Measurements from ENCODE around the gene GPN1.
"Not testable (repeated sequence)": the region's sequence is repeated elsewhere in the genome, so short reads cannot be mapped to it uniquely, and the experiment has no call there.

The GPN1 gene

DNA sequence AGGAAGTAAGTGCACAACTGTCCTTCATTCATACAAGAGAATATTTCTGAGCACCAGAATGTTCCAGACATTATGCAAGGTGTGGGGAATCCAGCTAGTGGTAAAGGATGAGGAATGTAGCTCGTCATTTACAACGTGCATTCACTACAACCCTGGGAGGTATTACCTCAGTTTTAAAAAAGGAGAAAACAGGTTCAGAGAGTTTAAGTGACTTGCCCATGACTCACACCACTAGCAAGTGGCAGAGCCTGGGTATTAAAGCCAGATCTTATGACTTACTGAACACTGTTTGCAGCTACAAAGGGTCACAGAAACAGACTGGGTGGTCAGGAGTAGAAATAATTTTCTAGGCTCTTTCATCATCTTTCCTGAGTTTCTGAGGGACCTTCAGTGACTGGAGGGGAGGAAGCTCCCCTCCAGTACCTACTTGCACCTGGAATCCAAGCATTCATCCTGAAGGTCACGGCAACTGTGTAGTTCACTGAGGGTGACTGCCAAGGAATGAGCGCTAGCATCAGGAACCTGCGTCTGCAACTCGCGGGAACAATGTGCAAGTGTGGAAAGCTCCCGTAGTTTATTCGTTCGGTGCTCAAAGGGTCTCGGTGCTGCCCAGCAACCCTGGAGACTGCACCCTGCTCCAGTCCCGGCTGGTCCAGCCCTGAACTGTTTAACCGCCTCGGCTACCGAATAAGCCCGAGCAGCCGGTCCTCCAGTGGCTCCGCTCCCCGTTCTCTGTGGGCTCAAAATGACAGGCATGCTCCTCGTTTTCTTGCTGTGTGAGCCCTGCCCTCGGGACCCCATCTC lies 685 bp upstream of the GPN1 start:
- H3K27me3 ChIP-seq (ENCODE audit: control insufficient read depth, insufficient read depth, low read length): no peaks in the 10 kb centered on the region
- no peaks in the 10 kb centered on the region for H3K9me3 ChIP-seq (ENCODE audit: control insufficient read depth, insufficient read depth, low read depth, low read length)
- peak overlapping the region; percentile 36 for H3K27ac ChIP-seq (ENCODE audit: low read depth, low read length)
- H3K9ac ChIP-seq (ENCODE audit: low read length): peak overlapping the region; percentile 93
- H3K4me3 ChIP-seq (ENCODE audit: low read depth, low read length): peak overlapping the region; percentile 86
- peaks cover 49% of the 10 kb centered on the region for H3K36me3 ChIP-seq (ENCODE audit: control insufficient read depth, insufficient read depth, low read length)
- peaks cover 9% of the 10 kb centered on the region; the same call in 1 of the 2 replicates for H3K4me1 ChIP-seq (ENCODE audit: control insufficient read depth, insufficient read depth, low read length)

DNA sequence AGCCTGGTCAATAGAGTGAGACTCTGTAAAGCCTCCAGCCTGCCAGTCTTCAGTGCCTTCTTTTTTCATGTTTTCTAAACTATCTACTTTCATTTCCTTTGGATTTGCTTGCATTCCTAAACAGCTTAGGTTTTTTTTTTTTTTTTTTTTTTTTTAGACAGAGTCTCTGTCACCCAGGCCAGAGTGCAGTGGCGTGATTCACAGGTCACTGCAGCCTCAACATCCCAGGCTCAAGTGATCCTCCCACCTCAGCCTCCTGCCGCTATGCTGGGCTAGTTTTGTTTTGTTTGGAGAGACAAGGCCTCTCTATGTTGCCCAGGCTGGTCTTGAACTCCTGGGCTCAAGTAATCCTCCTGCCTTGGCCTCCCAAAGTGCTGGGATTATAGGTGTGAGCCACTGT lies 1.4 kb downstream of the GPN1 start:
- H3K9ac ChIP-seq (ENCODE audit: low read length); H3K27ac ChIP-seq (ENCODE audit: low read depth, low read length); H3K4me3 ChIP-seq (ENCODE audit: low read depth, low read length); H3K4me1 ChIP-seq (ENCODE audit: control insufficient read depth, insufficient read depth, low read length); H3K27me3 ChIP-seq (ENCODE audit: control insufficient read depth, insufficient read depth, low read length); H3K9me3 ChIP-seq (ENCODE audit: control insufficient read depth, insufficient read depth, low read depth, low read length): not testable (repeated sequence)
- H3K36me3 ChIP-seq (ENCODE audit: control insufficient read depth, insufficient read depth, low read length): peaks cover 51% of the 10 kb centered on the region

GRCh38 chr2:27634291-27634690 lies 5.4 kb downstream of the GPN1 start:
- no peak overlapping the region for H3K9ac ChIP-seq (ENCODE audit: low read length)
- H3K27ac ChIP-seq (ENCODE audit: low read depth, low read length): no peak overlapping the region
- no peak overlapping the region for H3K4me3 ChIP-seq (ENCODE audit: low read depth, low read length)
- H3K4me1 ChIP-seq (ENCODE audit: control insufficient read depth, insufficient read depth, low read length): no peaks in the 10 kb centered on the region
- H3K27me3 ChIP-seq (ENCODE audit: control insufficient read depth, insufficient read depth, low read length): no peaks in the 10 kb centered on the region
- H3K9me3 ChIP-seq (ENCODE audit: control insufficient read depth, insufficient read depth, low read depth, low read length): no peaks in the 10 kb centered on the region
- H3K36me3 ChIP-seq (ENCODE audit: control insufficient read depth, insufficient read depth, low read length): peaks cover 85% of the 10 kb centered on the region

DNA sequence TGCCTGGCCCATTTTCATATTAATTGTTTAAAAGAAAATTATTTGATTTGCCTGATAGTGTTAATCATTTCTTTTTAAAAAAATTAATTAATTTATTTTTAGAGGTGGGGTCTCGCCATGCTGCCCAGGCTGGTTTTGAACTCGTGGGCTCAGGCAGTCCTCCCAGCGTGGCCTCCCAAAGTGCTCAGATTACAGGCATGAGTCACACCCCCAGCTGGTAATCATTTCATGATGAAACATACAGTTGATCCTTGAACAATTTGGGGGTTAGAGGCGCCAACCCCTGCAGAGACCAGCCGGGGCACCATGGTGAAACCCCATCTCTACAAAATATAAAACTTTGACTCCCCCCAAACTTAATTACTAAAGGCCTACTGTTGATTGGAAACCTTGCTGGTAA lies 7.9 kb downstream of the GPN1 start:
- Histone ChIP-seq H3K27me3 (ENCODE audit: control insufficient read depth, insufficient read depth, low read length) (no peaks in the 10 kb centered on the region), H3K9me3 (ENCODE audit: control insufficient read depth, insufficient read depth, low read depth, low read length) (no peaks in the 10 kb centered on the region), H3K27ac (ENCODE audit: low read depth, low read length) (no peak overlapping the region), H3K4me3 (ENCODE audit: low read depth, low read length) (no peak overlapping the region), H3K4me1 (ENCODE audit: control insufficient read depth, insufficient read depth, low read length) (no peaks in the 10 kb centered on the region), H3K36me3 (ENCODE audit: control insufficient read depth, insufficient read depth, low read length) (peaks cover 93% of the 10 kb centered on the region), H3K9ac (ENCODE audit: low read length) (no peak overlapping the region)

GRCh38 chr2:27638037-27638637 lies 9.3 kb downstream of the GPN1 start:
- no peaks in the 10 kb centered on the region for H3K9me3 ChIP-seq (ENCODE audit: control insufficient read depth, insufficient read depth, low read depth, low read length)
- H3K27ac ChIP-seq (ENCODE audit: low read depth, low read length): no peak overlapping the region
- no peaks in the 10 kb centered on the region for H3K27me3 ChIP-seq (ENCODE audit: control insufficient read depth, insufficient read depth, low read length)
- no peak overlapping the region for H3K9ac ChIP-seq (ENCODE audit: low read length)
- H3K4me3 ChIP-seq (ENCODE audit: low read depth, low read length): no peak overlapping the region
- H3K4me1 ChIP-seq (ENCODE audit: control insufficient read depth, insufficient read depth, low read length): no peaks in the 10 kb centered on the region
- H3K36me3 ChIP-seq (ENCODE audit: control insufficient read depth, insufficient read depth, low read length): peaks cover 88% of the 10 kb centered on the region

GRCh38 chr2:27638709-27639108 lies 9.9 kb downstream of the GPN1 start:
- Histone ChIP-seq H3K27ac (ENCODE audit: low read depth, low read length) (no peak overlapping the region), H3K4me3 (ENCODE audit: low read depth, low read length) (no peak overlapping the region), H3K9me3 (ENCODE audit: control insufficient read depth, insufficient read depth, low read depth, low read length) (no peaks in the 10 kb centered on the region), H3K4me1 (ENCODE audit: control insufficient read depth, insufficient read depth, low read length) (no peaks in the 10 kb centered on the region), H3K27me3 (ENCODE audit: control insufficient read depth, insufficient read depth, low read length) (no peaks in the 10 kb centered on the region), H3K9ac (ENCODE audit: low read length) (no peak overlapping the region), H3K36me3 (ENCODE audit: control insufficient read depth, insufficient read depth, low read length) (peaks cover 88% of the 10 kb centered on the region)

GRCh38 chr2:27640722-27641245 lies 11.9 kb downstream of the GPN1 start:
- Histone ChIP-seq H3K27me3 (ENCODE audit: control insufficient read depth, insufficient read depth, low read length) (no peaks in the 10 kb centered on the region), H3K4me1 (ENCODE audit: control insufficient read depth, insufficient read depth, low read length) (no peaks in the 10 kb centered on the region), H3K9me3 (ENCODE audit: control insufficient read depth, insufficient read depth, low read depth, low read length) (no peaks in the 10 kb centered on the region), H3K4me3 (ENCODE audit: low read depth, low read length) (no peak overlapping the region), H3K9ac (ENCODE audit: low read length) (no peak overlapping the region), H3K27ac (ENCODE audit: low read depth, low read length) (no peak overlapping the region), H3K36me3 (ENCODE audit: control insufficient read depth, insufficient read depth, low read length) (peaks cover 80% of the 10 kb centered on the region)

DNA sequence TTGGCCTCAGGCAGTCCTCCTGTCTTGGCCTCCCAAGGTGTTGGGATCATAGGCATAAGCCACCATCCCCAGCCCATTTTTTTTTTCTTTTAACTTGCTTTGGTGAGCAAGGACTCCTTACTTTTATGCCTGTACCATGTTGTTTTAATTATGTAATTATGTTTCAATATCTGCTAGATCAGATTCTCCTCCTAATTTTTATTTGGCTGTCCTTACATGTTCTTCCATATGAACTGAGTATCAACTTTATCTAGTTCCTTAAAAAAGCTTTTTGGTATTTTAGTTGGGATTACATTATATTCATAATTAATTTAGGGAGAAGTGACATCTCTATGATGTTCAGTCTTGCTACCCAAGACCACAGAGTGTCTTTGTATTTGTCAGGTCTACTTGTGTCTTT lies 16.3 kb downstream of the GPN1 start:
- Histone ChIP-seq H3K4me3 (ENCODE audit: low read depth, low read length) (no peak overlapping the region), H3K4me1 (ENCODE audit: control insufficient read depth, insufficient read depth, low read length) (no peaks in the 10 kb centered on the region), H3K9ac (ENCODE audit: low read length) (no peak overlapping the region), H3K9me3 (ENCODE audit: control insufficient read depth, insufficient read depth, low read depth, low read length) (no peaks in the 10 kb centered on the region), H3K27ac (ENCODE audit: low read depth, low read length) (no peak overlapping the region), H3K27me3 (ENCODE audit: control insufficient read depth, insufficient read depth, low read length) (no peaks in the 10 kb centered on the region), H3K36me3 (ENCODE audit: control insufficient read depth, insufficient read depth, low read length) (peaks cover 75% of the 10 kb centered on the region)

GRCh38 chr2:27647289-27647688 lies 18.4 kb downstream of the GPN1 start:
- Histone ChIP-seq H3K27ac (ENCODE audit: low read depth, low read length) (no peak overlapping the region), H3K9me3 (ENCODE audit: control insufficient read depth, insufficient read depth, low read depth, low read length) (no peaks in the 10 kb centered on the region), H3K36me3 (ENCODE audit: control insufficient read depth, insufficient read depth, low read length) (peaks cover 75% of the 10 kb centered on the region), H3K4me1 (ENCODE audit: control insufficient read depth, insufficient read depth, low read length) (no peaks in the 10 kb centered on the region), H3K27me3 (ENCODE audit: control insufficient read depth, insufficient read depth, low read length) (no peaks in the 10 kb centered on the region), H3K9ac (ENCODE audit: low read length) (no peak overlapping the region), H3K4me3 (ENCODE audit: low read depth, low read length) (no peak overlapping the region)

DNA sequence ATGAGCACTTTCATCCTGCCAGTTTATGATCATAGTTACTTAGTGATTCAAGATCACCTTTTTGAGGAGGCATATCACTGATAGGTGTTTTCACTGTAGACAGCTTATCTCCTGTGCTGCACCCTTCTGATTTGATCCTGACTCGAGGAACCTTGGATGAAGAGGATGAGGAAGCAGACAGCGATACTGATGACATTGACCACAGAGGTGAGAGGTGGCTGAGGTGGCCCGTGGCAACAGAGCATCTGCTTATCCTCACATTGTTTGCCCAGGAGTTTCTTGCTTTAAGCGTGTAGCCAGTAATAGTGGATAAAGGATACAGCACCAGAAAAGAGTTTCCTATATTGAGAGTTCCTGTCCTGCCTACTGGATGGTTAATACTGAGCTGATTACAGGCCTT lies 18.9 kb downstream of the GPN1 start:
- Histone ChIP-seq H3K9ac (ENCODE audit: low read length) (no peak overlapping the region), H3K4me1 (ENCODE audit: control insufficient read depth, insufficient read depth, low read length) (no peaks in the 10 kb centered on the region), H3K27me3 (ENCODE audit: control insufficient read depth, insufficient read depth, low read length) (no peaks in the 10 kb centered on the region), H3K4me3 (ENCODE audit: low read depth, low read length) (no peak overlapping the region), H3K36me3 (ENCODE audit: control insufficient read depth, insufficient read depth, low read length) (peaks cover 77% of the 10 kb centered on the region), H3K9me3 (ENCODE audit: control insufficient read depth, insufficient read depth, low read depth, low read length) (no peaks in the 10 kb centered on the region), H3K27ac (ENCODE audit: low read depth, low read length) (no peak overlapping the region)

DNA sequence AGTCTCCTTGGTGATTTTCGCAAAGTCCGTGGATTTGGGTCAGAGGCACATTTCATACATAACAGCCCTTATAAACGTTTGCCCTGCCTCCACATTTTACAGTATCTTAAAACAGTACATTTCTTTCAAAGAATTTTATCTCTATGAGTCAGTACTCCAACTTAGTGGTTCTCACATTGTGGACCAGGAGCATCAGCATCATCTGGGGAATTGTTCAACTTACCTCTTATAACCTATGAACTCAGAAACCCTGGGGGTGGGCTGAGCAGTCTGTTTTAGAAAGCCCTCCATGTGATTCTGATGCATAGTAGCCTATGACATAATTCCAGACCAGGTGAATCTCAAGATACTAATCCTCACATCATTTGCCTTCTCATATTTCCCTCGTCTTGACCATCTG lies 22.2 kb downstream of the GPN1 start:
- Histone ChIP-seq H3K27me3 (ENCODE audit: control insufficient read depth, insufficient read depth, low read length) (no peaks in the 10 kb centered on the region), H3K27ac (ENCODE audit: low read depth, low read length) (no peak overlapping the region), H3K4me1 (ENCODE audit: control insufficient read depth, insufficient read depth, low read length) (no peaks in the 10 kb centered on the region), H3K9me3 (ENCODE audit: control insufficient read depth, insufficient read depth, low read depth, low read length) (no peaks in the 10 kb centered on the region), H3K36me3 (ENCODE audit: control insufficient read depth, insufficient read depth, low read length) (peaks cover 90% of the 10 kb centered on the region), H3K9ac (ENCODE audit: low read length) (no peak overlapping the region), H3K4me3 (ENCODE audit: low read depth, low read length) (no peak overlapping the region)
